Measurements from ENCODE around the gene NKIRAS2. TPM values are rescaled to one million over a fixed set of nuclear protein-coding genes. Genes with fewer than 3 reads are reported as not detected.
A peak's percentile ranks its signal among the peaks of the same experiment; 100 is the strongest.

The NKIRAS2 gene
- total RNA-seq, 1 donor from 2014 or later: 63.6 TPM

DNA sequence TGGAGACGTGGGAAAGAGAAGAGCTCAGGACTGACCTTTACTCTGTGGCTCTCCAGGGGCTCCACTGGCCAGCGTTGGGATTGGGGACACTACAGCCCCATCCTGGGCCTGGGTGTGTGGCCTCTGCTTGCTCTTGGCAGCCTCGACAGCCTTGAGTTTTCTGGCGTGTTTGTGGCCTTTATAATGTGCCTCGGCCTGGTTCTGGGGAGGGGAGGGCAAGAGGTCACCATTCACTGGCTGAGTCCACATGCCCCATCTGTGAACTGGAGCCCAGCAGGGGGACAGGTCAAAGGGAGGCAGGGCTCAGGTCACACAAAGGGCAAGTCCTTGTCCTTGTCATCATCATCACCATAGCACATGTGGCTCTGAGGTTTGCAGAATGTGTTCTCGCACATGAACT, 11.7 kb downstream of the NKIRAS2 start:
- TF ChIP-seq CTCF (IDR thresholded peaks at IDR 0.05): no peak
- no peak for DNase-seq (ENCODE audit: low spot score in 2 of 2)
- H3K27ac ChIP-seq: no peak overlapping the region
- no peaks in the 10 kb centered on the region for H3K27me3 ChIP-seq
- no peaks in the 10 kb centered on the region for H3K36me3 ChIP-seq
- no peak overlapping the region for H3K4me3 ChIP-seq
- H3K4me1 ChIP-seq: no peaks in the 10 kb centered on the region
- intact Hi-C loops (cut with DNase I): no loop called here
- no peaks in the 10 kb centered on the region for H3K9me3 ChIP-seq

GRCh38 chr17:42034059-42034458, 14.2 kb downstream of the NKIRAS2 start:
- TF ChIP-seq CTCF (IDR thresholded peaks at IDR 0.05): no peak
- no peaks in the 10 kb centered on the region for H3K36me3 ChIP-seq
- H3K27me3 ChIP-seq: no peaks in the 10 kb centered on the region
- H3K27ac ChIP-seq: no peak overlapping the region
- H3K4me1 ChIP-seq: no peaks in the 10 kb centered on the region
- no peak overlapping the region for H3K4me3 ChIP-seq
- no peaks in the 10 kb centered on the region for H3K9me3 ChIP-seq
- no peak for DNase-seq (ENCODE audit: low spot score in 2 of 2)
- intact Hi-C loops (cut with DNase I): no loop called here

GRCh38 chr17:42038221-42038973, 18.5 kb downstream of the NKIRAS2 start:
- TF ChIP-seq CTCF (IDR thresholded peaks at IDR 0.05): no peak
- Histone ChIP-seq H3K4me3 (no peak overlapping the region), H3K9me3 (no peaks in the 10 kb centered on the region), H3K4me1 (peaks cover 0 to 4% of the 10 kb centered on the region in 2 donors), H3K27me3 (no peaks in the 10 kb centered on the region), H3K27ac (no peak overlapping the region), H3K36me3 (no peaks in the 10 kb centered on the region)
- DNase-seq (ENCODE audit: low spot score in 2 of 2): no peak
- intact Hi-C loops (cut with DNase I): no loop called here

- Histone ChIP-seq H3K36me3 (no peaks in the 10 kb centered on the region), H3K4me3 (peak overlapping the region; percentile 16 to 54), H3K4me1 (peaks cover 0 to 4% of the 10 kb centered on the region in 2 donors), H3K27ac (no peak overlapping the region), H3K9me3 (no peaks in the 10 kb centered on the region), H3K27me3 (no peaks in the 10 kb centered on the region)
- TF ChIP-seq CTCF (IDR thresholded peaks at IDR 0.05): no peak
- intact Hi-C loops (cut with DNase I): no loop called here
- no peak for DNase-seq (ENCODE audit: low spot score in 2 of 2)
These were observed 20.2 kb downstream of the NKIRAS2 start for GRCh38 chr17:42039794-42040763.

DNA sequence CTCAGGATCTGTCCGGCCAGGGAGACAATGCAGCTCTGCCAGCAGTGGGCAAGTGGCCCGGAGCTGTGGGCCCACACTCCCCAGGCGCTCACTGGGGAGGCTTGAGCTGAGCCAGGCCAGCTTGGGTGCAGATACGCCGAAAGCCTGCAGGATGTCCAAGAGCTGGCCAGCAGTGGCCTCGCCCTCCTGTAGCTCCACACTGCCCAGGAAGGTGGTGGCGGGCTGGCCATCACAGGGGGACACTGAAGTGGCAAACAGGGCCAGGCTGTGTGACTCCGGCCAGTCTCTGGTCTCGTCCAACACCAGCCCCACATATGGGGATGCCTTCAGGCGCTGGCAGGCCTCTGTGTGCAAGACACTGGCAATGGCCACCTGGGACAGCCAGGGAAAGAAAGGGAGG, 20.9 kb downstream of the NKIRAS2 start:
- H3K27ac ChIP-seq: no peak overlapping the region
- peaks cover 0 to 4% of the 10 kb centered on the region in 2 donors for H3K4me1 ChIP-seq
- no peak for DNase-seq (ENCODE audit: low spot score in 2 of 2)
- intact Hi-C loops (cut with DNase I): no loop called here
- no peak for TF ChIP-seq CTCF (IDR thresholded peaks at IDR 0.05)
- no peaks in the 10 kb centered on the region for H3K36me3 ChIP-seq
- no peaks in the 10 kb centered on the region for H3K27me3 ChIP-seq
- no peak overlapping the region for H3K4me3 ChIP-seq
- no peaks in the 10 kb centered on the region for H3K9me3 ChIP-seq

Measured in ascending aorta (tissue), 2 donors.